Measurements from ENCODE around the gene ADA.

DNA sequence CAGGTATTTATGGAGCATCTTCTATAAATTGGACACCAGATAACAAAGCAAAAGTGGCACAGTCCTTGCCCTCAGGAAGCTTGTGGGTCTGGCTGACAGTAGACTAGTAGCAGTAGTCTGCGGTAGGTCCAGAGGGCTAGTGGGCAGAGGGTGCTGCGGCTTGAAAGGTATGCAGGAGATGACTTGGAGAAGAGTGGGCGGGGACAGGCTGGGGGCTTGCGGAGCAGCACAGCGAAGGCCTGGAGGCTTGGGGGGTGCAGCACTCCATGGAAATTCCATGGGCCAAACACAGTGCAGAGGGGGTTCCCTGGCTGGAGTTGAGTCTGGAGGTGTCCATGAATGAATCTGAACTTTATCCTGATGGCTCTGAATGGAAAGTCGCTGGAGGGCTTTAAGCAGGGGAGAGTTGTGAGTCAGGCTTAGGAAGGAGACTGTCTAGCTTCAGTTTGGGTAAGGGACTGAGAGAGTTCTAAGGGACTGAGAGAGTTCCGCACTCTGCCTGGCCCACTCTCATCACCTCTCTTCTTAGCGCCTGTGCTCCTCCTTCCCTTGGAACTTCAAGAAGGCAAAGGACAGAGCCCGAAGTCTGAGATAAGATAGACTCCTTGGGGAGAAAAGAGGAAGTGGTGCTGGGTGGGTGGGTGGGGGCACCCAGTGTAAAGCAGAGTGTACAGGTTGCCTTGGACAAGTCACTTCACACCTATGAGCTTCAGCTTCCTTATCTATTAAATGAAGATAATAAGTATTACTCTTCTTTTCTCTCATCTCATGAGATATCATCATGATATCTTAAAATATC, 60.3 kb downstream of the ADA start:
- no peak for TF ChIP-seq EZH2phosphoT487 (IDR thresholded peaks at IDR 0.05; ENCODE audit: insufficient read depth, low read depth)
- no peak for TF ChIP-seq EZH2 (IDR thresholded peaks at IDR 0.05; ENCODE audit: insufficient read depth, poor library complexity, severe bottlenecking)

All from GM23248 (cell line).